ENCODE results near the gene KCTD1.

- TF ChIP-seq, protein P1, sequence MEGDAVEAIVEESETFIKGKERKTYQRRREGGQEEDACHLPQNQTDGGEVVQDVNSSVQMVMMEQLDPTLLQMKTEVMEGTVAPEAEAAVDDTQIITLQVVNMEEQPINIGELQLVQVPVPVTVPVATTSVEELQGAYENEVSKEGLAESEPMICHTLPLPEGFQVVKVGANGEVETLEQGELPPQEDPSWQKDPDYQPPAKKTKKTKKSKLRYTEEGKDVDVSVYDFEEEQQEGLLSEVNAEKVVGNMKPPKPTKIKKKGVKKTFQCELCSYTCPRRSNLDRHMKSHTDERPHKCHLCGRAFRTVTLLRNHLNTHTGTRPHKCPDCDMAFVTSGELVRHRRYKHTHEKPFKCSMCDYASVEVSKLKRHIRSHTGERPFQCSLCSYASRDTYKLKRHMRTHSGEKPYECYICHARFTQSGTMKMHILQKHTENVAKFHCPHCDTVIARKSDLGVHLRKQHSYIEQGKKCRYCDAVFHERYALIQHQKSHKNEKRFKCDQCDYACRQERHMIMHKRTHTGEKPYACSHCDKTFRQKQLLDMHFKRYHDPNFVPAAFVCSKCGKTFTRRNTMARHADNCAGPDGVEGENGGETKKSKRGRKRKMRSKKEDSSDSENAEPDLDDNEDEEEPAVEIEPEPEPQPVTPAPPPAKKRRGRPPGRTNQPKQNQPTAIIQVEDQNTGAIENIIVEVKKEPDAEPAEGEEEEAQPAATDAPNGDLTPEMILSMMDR (IDR thresholded peaks at IDR 0.05) = no peak
- no peak for TF ChIP-seq POLR2A (IDR thresholded peaks at IDR 0.05)
These were observed 53.1 kb downstream of the KCTD1 start for GRCh38 chr18:26495287-26495686.
